ENCODE measurements around the gene NR2C1.
"Not testable (repeated sequence)": the region's sequence is repeated elsewhere in the genome, so short reads cannot be mapped to it uniquely, and the experiment has no call there.

The NR2C1 gene

GRCh38 chr12:95105540-95105939, 32.1 kb upstream of the NR2C1 start:
- Histone ChIP-seq H3K4me3 (ENCODE audit: low read length) (no peak overlapping the region), H3K4me1 (ENCODE audit: low read length) (no peaks in the 10 kb centered on the region), H3K36me3 (replicated peaks; ENCODE audit: insufficient read depth, low read length) (no peaks in the 10 kb centered on the region), H3K9ac (ENCODE audit: low read length) (no peak overlapping the region), H3K9me2 (replicated peaks; ENCODE audit: insufficient read depth, low read length) (no peaks in the 10 kb centered on the region), H3K27ac (ENCODE audit: low read length) (no peak overlapping the region), H3K27me3 (replicated peaks; ENCODE audit: insufficient read depth, low read length) (no peaks in the 10 kb centered on the region), H3K79me2 (ENCODE audit: low read length) (no peaks in the 10 kb centered on the region), H2AFZ (ENCODE audit: low read length) (no peak overlapping the region), H3F3A (ENCODE audit: insufficient read depth, low read length) (no peaks in the 10 kb centered on the region), H4K20me1 (ENCODE audit: insufficient read depth, low read length) (no peaks in the 10 kb centered on the region), H3K4me2 (ENCODE audit: low read depth, low read length) (no peak overlapping the region), H3K9me3 (replicated peaks; ENCODE audit: insufficient read depth, low read length) (no peaks in the 10 kb centered on the region)
- TF ChIP-seq EZH2 (optimal IDR thresholded peaks at IDR 0.05; ENCODE audit: low read depth, low read length) (no peak), CTCF (IDR thresholded peaks at IDR 0.05; ENCODE audit: low read length) (no peak), EZH2phosphoT487 (IDR thresholded peaks at IDR 0.05; ENCODE audit: low read length) (no peak)
- DNase-seq: no peak

GRCh38 chr12:95104919-95105452, 31.6 kb upstream of the NR2C1 start:
- Histone ChIP-seq H3K4me2 (ENCODE audit: low read depth, low read length) (no peak overlapping the region), H3K36me3 (replicated peaks; ENCODE audit: insufficient read depth, low read length) (no peaks in the 10 kb centered on the region), H3K27me3 (replicated peaks; ENCODE audit: insufficient read depth, low read length) (no peaks in the 10 kb centered on the region), H3F3A (ENCODE audit: insufficient read depth, low read length) (no peaks in the 10 kb centered on the region), H4K20me1 (ENCODE audit: insufficient read depth, low read length) (no peaks in the 10 kb centered on the region), H3K9me2 (replicated peaks; ENCODE audit: insufficient read depth, low read length) (no peaks in the 10 kb centered on the region), H3K4me1 (ENCODE audit: low read length) (no peaks in the 10 kb centered on the region), H3K9me3 (replicated peaks; ENCODE audit: insufficient read depth, low read length) (no peaks in the 10 kb centered on the region), H3K4me3 (ENCODE audit: low read length) (no peak overlapping the region), H2AFZ (ENCODE audit: low read length) (no peak overlapping the region), H3K27ac (ENCODE audit: low read length) (no peak overlapping the region), H3K79me2 (ENCODE audit: low read length) (no peaks in the 10 kb centered on the region), H3K9ac (ENCODE audit: low read length) (no peak overlapping the region)
- no peak for DNase-seq
- TF ChIP-seq EZH2 (optimal IDR thresholded peaks at IDR 0.05; ENCODE audit: low read depth, low read length) (no peak), EZH2phosphoT487 (IDR thresholded peaks at IDR 0.05; ENCODE audit: low read length) (no peak), CTCF (IDR thresholded peaks at IDR 0.05; ENCODE audit: low read length) (no peak)

- H3K9me3 ChIP-seq (replicated peaks; ENCODE audit: insufficient read depth, low read length): no peaks in the 10 kb centered on the region
- no peaks in the 10 kb centered on the region for H3K36me3 ChIP-seq (replicated peaks; ENCODE audit: insufficient read depth, low read length)
- H3K9ac ChIP-seq (ENCODE audit: low read length): no peak overlapping the region
- H4K20me1 ChIP-seq (ENCODE audit: insufficient read depth, low read length): no peaks in the 10 kb centered on the region
- no peak overlapping the region for H3K4me2 ChIP-seq (ENCODE audit: low read depth, low read length)
- TF ChIP-seq EZH2phosphoT487 (IDR thresholded peaks at IDR 0.05; ENCODE audit: low read length) (no peak), EZH2 (optimal IDR thresholded peaks at IDR 0.05; ENCODE audit: low read depth, low read length) (no peak), CTCF (IDR thresholded peaks at IDR 0.05; ENCODE audit: low read length) (no peak)
- no peaks in the 10 kb centered on the region for H3F3A ChIP-seq (ENCODE audit: insufficient read depth, low read length)
- H3K4me3 ChIP-seq (ENCODE audit: low read length): no peak overlapping the region
- no peak for DNase-seq
- no peaks in the 10 kb centered on the region for H3K27me3 ChIP-seq (replicated peaks; ENCODE audit: insufficient read depth, low read length)
- no peaks in the 10 kb centered on the region for H3K4me1 ChIP-seq (ENCODE audit: low read length)
- H2AFZ ChIP-seq (ENCODE audit: low read length): no peak overlapping the region
- no peak overlapping the region for H3K27ac ChIP-seq (ENCODE audit: low read length)
- no peaks in the 10 kb centered on the region for H3K79me2 ChIP-seq (ENCODE audit: low read length)
- no peaks in the 10 kb centered on the region for H3K9me2 ChIP-seq (replicated peaks; ENCODE audit: insufficient read depth, low read length)
Measured at GRCh38 chr12:95102916-95103671, 29.7 kb upstream of the NR2C1 start.

- H3K4me3 ChIP-seq (ENCODE audit: low read length); H3K9me3 ChIP-seq (replicated peaks; ENCODE audit: insufficient read depth, low read length); H3K9me2 ChIP-seq (replicated peaks; ENCODE audit: insufficient read depth, low read length); H3K4me2 ChIP-seq (ENCODE audit: low read depth, low read length); H4K20me1 ChIP-seq (ENCODE audit: insufficient read depth, low read length); H2AFZ ChIP-seq (ENCODE audit: low read length); H3K36me3 ChIP-seq (replicated peaks; ENCODE audit: insufficient read depth, low read length); H3K79me2 ChIP-seq (ENCODE audit: low read length); H3K9ac ChIP-seq (ENCODE audit: low read length); DNase-seq; H3K27me3 ChIP-seq (replicated peaks; ENCODE audit: insufficient read depth, low read length); H3K4me1 ChIP-seq (ENCODE audit: low read length); H3F3A ChIP-seq (ENCODE audit: insufficient read depth, low read length); H3K27ac ChIP-seq (ENCODE audit: low read length): not testable (repeated sequence)
Measured at GRCh38 chr12:95101957-95102356, 28.5 kb upstream of the NR2C1 start.

Measured in MM.1S (cell line).